GM12872 (cell line): ENCODE data around the gene ZMIZ1.

ENCODE experiments used
- CTCF ChIP-seq: IDR thresholded peaks from 3 replicates; pipeline ENCODE4 v1.5.1; 2011; ENCODE audit warnings: low read depth, mild to moderate bottlenecking, low read length, moderate library complexity; ENCODE audit not compliant: insufficient read depth

ZMIZ1 gene

GRCh38 chr10:79118286-79119202 is 49.8 kb downstream of the ZMIZ1 start:
- TF ChIP-seq CTCF, result no peak

- TF ChIP-seq CTCF, result no peak
These were observed 50.5 kb downstream of the ZMIZ1 start for GRCh38 chr10:79119306-79119705.

GRCh38 chr10:79123547-79123963 is 54.8 kb downstream of the ZMIZ1 start:
- TF ChIP-seq CTCF, result no peak

GRCh38 chr10:79124066-79124465 is 55.3 kb downstream of the ZMIZ1 start:
- TF ChIP-seq CTCF, result no peak

- TF ChIP-seq CTCF, result no peak
These were observed 56.3 kb downstream of the ZMIZ1 start for GRCh38 chr10:79125092-79125491.

- no peak for TF ChIP-seq CTCF
These were observed 57.8 kb downstream of the ZMIZ1 start for GRCh38 chr10:79126351-79127080.

GRCh38 chr10:79127151-79127961 is 58.6 kb downstream of the ZMIZ1 start:
- no peak for TF ChIP-seq CTCF
